GM19467 (cell line): Measurements from ENCODE around the gene CHN1.

Experiments used
- ATAC-seq: cut with Tn5 transposase; IDR thresholded peaks from one replicate; pipeline ENCODE4 v1.9.1; 2021; ENCODE audit warnings: mild to moderate bottlenecking, moderate library complexity; ENCODE audit not compliant: unreplicated experiment

CHN1 gene

GRCh38 chr2:174929786-174930185 is 75.4 kb downstream of the CHN1 start:
- no peak for ATAC-seq

GRCh38 chr2:174925046-174925784 is 80.0 kb downstream of the CHN1 start:
- no peak for ATAC-seq

GRCh38 chr2:174924061-174924693 is 81.0 kb downstream of the CHN1 start:
- no peak for ATAC-seq

- no peak for ATAC-seq
These were observed 85.1 kb downstream of the CHN1 start for GRCh38 chr2:174919947-174920595.

GRCh38 chr2:174918886-174919526 is 86.2 kb downstream of the CHN1 start:
- no peak for ATAC-seq

GRCh38 chr2:174916270-174916930 is 88.8 kb downstream of the CHN1 start:
- no peak for ATAC-seq

GRCh38 chr2:174914853-174915760 is 90.1 kb downstream of the CHN1 start:
- ATAC-seq, result no peak

GRCh38 chr2:174908284-174908683 is 96.9 kb downstream of the CHN1 start:
- no peak for ATAC-seq

- ATAC-seq, result no peak
These were observed 102.0 kb downstream of the CHN1 start for GRCh38 chr2:174903264-174903556.

GRCh38 chr2:174902506-174903263 is 102.5 kb downstream of the CHN1 start:
- ATAC-seq, result no peak

GRCh38 chr2:174901075-174901474 is 104.1 kb downstream of the CHN1 start:
- no peak for ATAC-seq

- ATAC-seq, result no peak
These were observed 107.9 kb downstream of the CHN1 start for GRCh38 chr2:174897286-174897685.

GRCh38 chr2:174893018-174893417 is 112.2 kb downstream of the CHN1 start:
- no peak for ATAC-seq

GRCh38 chr2:174892546-174892945 is 112.6 kb downstream of the CHN1 start:
- no peak for ATAC-seq

- ATAC-seq, result no peak
These were observed 116.4 kb downstream of the CHN1 start for GRCh38 chr2:174888646-174889271.

- no peak for ATAC-seq
These were observed 117.0 kb downstream of the CHN1 start for GRCh38 chr2:174888146-174888545.

- ATAC-seq, result no peak
These were observed 122.8 kb downstream of the CHN1 start for GRCh38 chr2:174882416-174882815.

- no peak for ATAC-seq
These were observed 123.5 kb downstream of the CHN1 start for GRCh38 chr2:174881678-174882077.

GRCh38 chr2:174878537-174879147 is 126.5 kb downstream of the CHN1 start:
- ATAC-seq, result no peak
